Hypothalamus (tissue), 51 donors: ENCODE results near the gene GJA4.
"Not testable (repeated sequence)": the region's sequence is repeated elsewhere in the genome, so short reads cannot be mapped to it uniquely, and the experiment has no call there.

Source experiments
- DNase-seq, 51 donors: peaks; one replicate each; lab custom pipeline; 2025; lab: John Stamatoyannopoulos, UW

GJA4 gene

GRCh38 chr1:34763142-34763781 is 29.5 kb upstream of the GJA4 start:
- DNase-seq, result no peak

GRCh38 chr1:34768856-34769255 is 23.9 kb upstream of the GJA4 start:
- no peak for DNase-seq

GRCh38 chr1:34770891-34771504 is 21.8 kb upstream of the GJA4 start:
- peak in 2 of 51 donors; percentile 31 to 57 for DNase-seq

GRCh38 chr1:34771573-34772371 is 21.0 kb upstream of the GJA4 start:
- peak in 1 of 51 donors; percentile 37 for DNase-seq

- DNase-seq, result not testable (repeated sequence)
Observed at GRCh38 chr1:34773114-34773513, 19.7 kb upstream of the GJA4 start.

- DNase-seq, result no peak
Observed at GRCh38 chr1:34774957-34775356, 17.8 kb upstream of the GJA4 start.

GRCh38 chr1:34776911-34777310 is 15.9 kb upstream of the GJA4 start:
- DNase-seq, result no peak

- DNase-seq, result no peak
Observed at GRCh38 chr1:34777519-34778321, 15.1 kb upstream of the GJA4 start.

- DNase-seq, result no peak
Observed at GRCh38 chr1:34778381-34778780, 14.4 kb upstream of the GJA4 start.

- DNase-seq, result no peak
Observed at GRCh38 chr1:34779005-34779404, 13.8 kb upstream of the GJA4 start.

- no peak for DNase-seq
Observed at GRCh38 chr1:34779526-34779925, 13.3 kb upstream of the GJA4 start.

GRCh38 chr1:34779962-34780361 is 12.8 kb upstream of the GJA4 start:
- no peak for DNase-seq

GRCh38 chr1:34780528-34780927 is 12.3 kb upstream of the GJA4 start:
- DNase-seq, result no peak

- no peak for DNase-seq
Observed at GRCh38 chr1:34781071-34781843, 11.5 kb upstream of the GJA4 start, which contains the start of gene GJB3. Gene GJB3 (plus strand): TSS chr1:34781214. CDS start chr1:34784763, 3,549 bp downstream.

GRCh38 chr1:34781844-34782391 is 10.9 kb upstream of the GJA4 start:
- no peak for DNase-seq

GRCh38 chr1:34784751-34785221 is 8.0 kb upstream of the GJA4 start:
- DNase-seq, result no peak

- DNase-seq, result no peak
Observed at GRCh38 chr1:34785231-34785874, 7.4 kb upstream of the GJA4 start.

- DNase-seq, result no peak
Observed at GRCh38 chr1:34785875-34786470, 6.8 kb upstream of the GJA4 start.
